Epithelial cell of proximal tubule (primary cell): ENCODE measurements around the gene SHROOM4. TPM values are rescaled to one million over a fixed set of nuclear protein-coding genes. Genes with fewer than 3 reads are reported as not detected.
A peak's percentile ranks its signal among the peaks of the same experiment; 100 is the strongest.

Experiments used
- DNase-seq: peaks from one replicate; pipeline ENCODE4 v3.0.0-alpha.2; 2011; ENCODE audit warnings: low read depth
- H3K4me3 ChIP-seq: 2 replicates; pipeline ENCODE4 v1.5.1; 2011; ENCODE audit warnings: low read depth, mild to moderate bottlenecking, low read length
- total RNA-seq: library from RNA; depleted of rRNA; stranded (reverse); fragments of >200 nt; gene quantifications from 2 replicates; pipeline ENCODE4 v1.2.3, GENCODE V29; 2015
- TF ChIP-seq, protein P1 (sequence below): conservative IDR thresholded peaks from 2 replicates; pipeline ENCODE4 v1.5.1; 2012; ENCODE audit warnings: low read depth, mild to moderate bottlenecking, low read length

The SHROOM4 gene
- total RNA-seq, 1 donor from 2014 or later, result 4.2 TPM

DNA sequence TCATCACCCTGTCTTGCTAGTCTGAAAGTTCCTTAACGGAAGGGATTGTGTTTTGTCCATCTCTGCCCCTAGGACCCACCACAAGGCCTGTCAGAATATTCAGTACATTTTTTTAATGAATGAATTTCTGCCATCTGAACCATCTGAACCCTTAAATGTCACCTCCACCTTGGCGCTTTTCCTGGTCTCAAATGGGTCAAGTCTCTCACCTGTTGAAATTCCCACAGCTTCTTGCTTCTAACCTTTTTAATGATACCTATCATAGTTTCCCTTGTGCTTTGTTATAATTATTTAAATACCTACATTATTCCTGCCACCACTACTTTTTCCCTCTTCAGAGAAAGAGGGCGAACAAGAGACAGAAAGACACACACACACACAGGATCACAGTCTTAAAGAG is 48.0 kb downstream of the SHROOM4 start:
- DNase-seq, result no peak
- H3K4me3 ChIP-seq, result no peak overlapping the region
- TF ChIP-seq, protein P1, sequence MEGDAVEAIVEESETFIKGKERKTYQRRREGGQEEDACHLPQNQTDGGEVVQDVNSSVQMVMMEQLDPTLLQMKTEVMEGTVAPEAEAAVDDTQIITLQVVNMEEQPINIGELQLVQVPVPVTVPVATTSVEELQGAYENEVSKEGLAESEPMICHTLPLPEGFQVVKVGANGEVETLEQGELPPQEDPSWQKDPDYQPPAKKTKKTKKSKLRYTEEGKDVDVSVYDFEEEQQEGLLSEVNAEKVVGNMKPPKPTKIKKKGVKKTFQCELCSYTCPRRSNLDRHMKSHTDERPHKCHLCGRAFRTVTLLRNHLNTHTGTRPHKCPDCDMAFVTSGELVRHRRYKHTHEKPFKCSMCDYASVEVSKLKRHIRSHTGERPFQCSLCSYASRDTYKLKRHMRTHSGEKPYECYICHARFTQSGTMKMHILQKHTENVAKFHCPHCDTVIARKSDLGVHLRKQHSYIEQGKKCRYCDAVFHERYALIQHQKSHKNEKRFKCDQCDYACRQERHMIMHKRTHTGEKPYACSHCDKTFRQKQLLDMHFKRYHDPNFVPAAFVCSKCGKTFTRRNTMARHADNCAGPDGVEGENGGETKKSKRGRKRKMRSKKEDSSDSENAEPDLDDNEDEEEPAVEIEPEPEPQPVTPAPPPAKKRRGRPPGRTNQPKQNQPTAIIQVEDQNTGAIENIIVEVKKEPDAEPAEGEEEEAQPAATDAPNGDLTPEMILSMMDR, result no peak

DNA sequence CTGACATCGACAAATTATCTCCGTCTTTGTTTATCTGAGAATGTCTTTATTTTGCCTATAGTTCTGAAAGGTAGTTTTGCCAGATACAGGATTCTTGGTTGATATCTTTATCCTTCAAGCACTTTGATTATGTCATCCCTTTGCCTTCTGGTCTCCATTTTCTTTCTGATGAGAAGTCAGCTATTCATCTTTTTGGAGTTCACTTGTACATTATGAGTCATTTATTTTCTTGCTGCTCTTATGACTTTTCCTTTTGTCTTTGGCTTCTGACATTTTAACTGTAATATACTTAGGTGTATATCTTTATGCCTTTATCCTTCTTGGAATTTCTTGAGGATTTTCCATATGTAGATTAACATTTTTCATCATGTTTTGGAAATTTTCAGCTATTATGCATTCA is 51.4 kb downstream of the SHROOM4 start:
- TF ChIP-seq, protein P1, result no peak
- no peak overlapping the region for H3K4me3 ChIP-seq
- DNase-seq, result no peak

DNA sequence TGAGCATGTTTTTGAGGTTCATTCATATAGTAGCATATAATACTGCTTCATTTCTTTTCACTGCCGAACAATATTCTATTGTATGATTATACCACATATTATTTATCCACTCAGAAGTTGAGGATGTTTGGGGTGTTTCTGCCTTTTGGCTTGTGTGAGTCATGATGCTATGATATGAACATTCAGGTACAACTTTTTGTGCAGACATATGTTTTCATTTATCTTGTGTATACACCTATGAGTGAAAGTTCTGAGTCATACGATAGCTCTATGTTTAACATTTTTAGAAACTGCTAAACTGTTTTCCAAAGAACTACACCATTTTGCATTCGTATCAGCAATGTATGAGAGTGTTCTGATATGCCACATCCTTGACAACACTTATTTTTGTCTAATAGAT is 57.7 kb downstream of the SHROOM4 start:
- no peak for DNase-seq
- no peak overlapping the region for H3K4me3 ChIP-seq
- TF ChIP-seq, protein P1, result no peak

DNA sequence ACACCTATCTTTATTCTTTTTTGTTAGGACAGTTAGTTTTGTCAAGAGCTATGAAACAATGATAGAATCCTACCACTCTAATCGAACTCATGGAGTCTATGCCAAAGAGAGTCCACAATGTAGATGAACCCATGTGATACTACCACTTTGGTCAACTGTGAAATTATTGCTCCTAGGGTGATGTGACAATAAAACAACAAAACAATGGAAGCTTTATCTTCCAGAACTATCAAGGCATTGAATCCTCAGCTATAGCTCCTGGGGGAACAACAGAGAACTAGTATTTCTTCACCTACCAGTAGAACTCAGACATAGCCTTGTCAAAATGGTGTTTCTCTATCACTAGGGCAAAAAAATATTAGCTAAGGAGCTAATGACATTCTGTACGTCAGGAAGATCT is 62.9 kb downstream of the SHROOM4 start:
- H3K4me3 ChIP-seq, result no peak overlapping the region
- TF ChIP-seq, protein P1, result no peak
- DNase-seq, result no peak

DNA sequence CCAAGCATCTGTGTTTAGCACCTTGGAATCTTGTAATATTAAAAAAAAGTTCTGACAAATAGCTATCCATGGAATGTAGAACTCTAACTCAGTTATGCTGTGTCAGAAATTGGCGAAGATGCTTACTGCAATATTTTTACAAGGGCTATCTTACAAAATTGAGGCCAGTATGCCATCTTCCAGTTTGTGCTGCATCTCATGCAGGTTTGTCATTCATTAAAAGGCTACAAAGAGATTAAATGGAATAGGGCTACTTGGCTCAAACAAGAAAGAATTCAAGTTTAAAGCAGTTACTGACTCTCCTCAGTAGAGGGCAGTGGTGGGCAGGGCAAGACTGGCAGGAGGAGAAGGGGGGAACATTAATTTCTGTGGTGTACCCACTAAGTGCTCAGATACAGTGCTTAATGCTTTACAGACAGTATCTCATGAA is 66.5 kb downstream of the SHROOM4 start:
- H3K4me3 ChIP-seq, result no peak overlapping the region
- TF ChIP-seq, protein P1, result peak; percentile 75
- DNase-seq, result no peak

DNA sequence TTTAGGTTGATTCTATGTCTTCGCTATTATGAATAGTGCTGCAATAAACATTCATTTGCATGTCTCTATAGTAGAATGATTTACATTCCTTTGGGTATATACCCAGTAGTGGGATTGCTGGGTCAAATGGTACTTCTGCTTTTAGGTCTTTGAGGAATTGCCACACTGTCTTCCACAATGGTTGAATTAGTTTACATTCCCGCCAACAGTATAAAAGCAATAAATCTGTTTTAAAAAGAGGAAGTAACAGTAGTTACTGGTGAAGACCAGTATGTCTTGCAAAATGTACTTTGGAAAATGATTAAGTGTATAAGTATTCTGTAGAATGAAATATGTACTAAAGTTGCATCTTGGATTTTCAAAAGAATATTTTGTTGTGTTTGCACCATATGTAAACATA is 77.3 kb downstream of the SHROOM4 start:
- TF ChIP-seq, protein P1, result no peak
- H3K4me3 ChIP-seq, result no peak overlapping the region
- DNase-seq, result no peak

DNA sequence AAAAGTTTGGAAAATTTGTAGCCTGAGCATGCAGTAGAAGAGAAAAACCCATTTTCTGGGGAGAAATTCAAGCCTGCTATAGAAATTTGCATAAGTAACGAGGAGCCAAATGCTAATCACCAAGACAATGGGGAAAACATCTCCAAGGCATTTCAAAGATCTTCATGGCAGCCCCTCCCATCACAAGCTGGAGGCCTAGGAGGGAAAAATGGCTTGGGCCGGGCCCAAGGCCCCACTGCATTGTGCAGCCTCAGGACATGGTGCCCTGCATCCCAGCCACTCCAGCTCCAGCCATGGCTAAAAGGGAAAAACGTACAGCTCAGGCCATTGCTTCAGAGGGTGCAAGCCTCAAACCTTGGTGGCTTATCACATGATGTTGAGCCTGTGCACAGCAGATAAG is 87.7 kb downstream of the SHROOM4 start:
- no peak for DNase-seq
- H3K4me3 ChIP-seq, result no peak overlapping the region
- TF ChIP-seq, protein P1, result no peak
